Parathyroid adenoma (tissue), 2 donors: ENCODE data around the gene SYT12.

Experiments
- H2AFZ ChIP-seq: fragments of 300-600 bp; sonication (generic); one replicate; pipeline ENCODE4 v1.7.0; 2017; ENCODE audit warnings: antibody characterized with exemption, mild to moderate bottlenecking
- H3K27ac ChIP-seq: fragments of 300-600 bp; sonication (generic); one replicate; pipeline ENCODE4 v1.7.0; 2017
- H3K27me3 ChIP-seq: fragments of 300-600 bp; sonication (generic); one replicate; pipeline ENCODE4 v1.7.0; 2017; ENCODE audit warnings: low read length; ENCODE audit not compliant: control insufficient read depth, insufficient read depth
- H3K36me3 ChIP-seq: fragments of 300-600 bp; sonication (generic); one replicate; pipeline ENCODE4 v1.7.0; 2017; ENCODE audit warnings: low read length; ENCODE audit not compliant: control insufficient read depth, insufficient read depth
- H3K4me1 ChIP-seq: fragments of 300-600 bp; sonication (generic); one replicate; pipeline ENCODE4 v1.7.0; 2017; ENCODE audit warnings: control low read depth
- H3K4me2 ChIP-seq: fragments of 300-600 bp; sonication (generic); one replicate; pipeline ENCODE4 v1.7.0; 2017; ENCODE audit warnings: low read length
- H3K4me3 ChIP-seq: fragments of 300-600 bp; sonication (generic); one replicate; pipeline ENCODE4 v1.7.0; 2017; ENCODE audit warnings: low read depth, low read length
- H3K79me2 ChIP-seq: fragments of 300-600 bp; sonication (generic); one replicate; pipeline ENCODE4 v1.7.0; 2017; ENCODE audit warnings: control low read depth
- H3K9ac ChIP-seq: fragments of 300-600 bp; sonication (generic); one replicate; pipeline ENCODE4 v1.7.0; 2017; ENCODE audit warnings: mild to moderate bottlenecking
- H3K9me3 ChIP-seq: fragments of 300-600 bp; sonication (generic); one replicate; pipeline ENCODE4 v1.7.0; 2017; ENCODE audit warnings: low read length; ENCODE audit not compliant: control insufficient read depth
- TF ChIP-seq, protein P1 (sequence below): fragments of 300-600 bp; sonication (generic); IDR thresholded peaks from one replicate; pipeline ENCODE4 v1.7.0; 2017; ENCODE audit warnings: antibody characterized with exemption, mild to moderate bottlenecking
- donor health status: primary hyperparathyroidism.

The SYT12 gene

DNA sequence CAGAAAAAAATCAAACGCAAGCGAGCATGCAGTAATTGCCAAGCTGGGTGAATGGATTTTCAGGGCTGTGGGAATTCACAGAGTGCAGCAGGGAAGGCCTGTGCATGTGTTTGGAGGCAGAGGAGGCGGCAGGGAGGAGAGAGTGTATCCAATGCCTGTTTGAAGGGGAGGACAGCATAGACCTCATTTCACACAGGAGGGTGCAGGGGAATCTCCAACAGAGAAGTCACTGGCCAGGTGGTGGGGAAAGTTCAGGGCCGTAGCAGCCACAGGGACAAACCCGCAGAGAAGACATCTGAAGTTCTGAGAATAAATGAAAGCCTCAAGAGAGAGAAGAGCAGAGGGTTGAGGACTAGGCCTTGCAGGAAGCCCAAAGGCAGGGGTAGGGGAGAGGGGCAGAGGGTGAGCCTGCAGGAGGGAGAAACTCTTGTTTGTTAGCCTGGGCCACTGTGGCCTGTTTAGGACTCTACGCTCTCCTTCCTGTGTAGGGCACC lies 76.9 kb downstream of the SYT12 start:
- Histone ChIP-seq H3K79me2 (no peaks in the 10 kb centered on the region), H3K36me3 (no peaks in the 10 kb centered on the region), H3K4me1 (no peaks in the 10 kb centered on the region), H3K27me3 (no peaks in the 10 kb centered on the region), H3K4me2 (no peak overlapping the region), H3K9me3 (no peaks in the 10 kb centered on the region), H3K4me3 (no peak overlapping the region), H3K9ac (no peak overlapping the region), H3K27ac (no peak overlapping the region), H2AFZ (no peak overlapping the region)
- TF ChIP-seq, protein P1, sequence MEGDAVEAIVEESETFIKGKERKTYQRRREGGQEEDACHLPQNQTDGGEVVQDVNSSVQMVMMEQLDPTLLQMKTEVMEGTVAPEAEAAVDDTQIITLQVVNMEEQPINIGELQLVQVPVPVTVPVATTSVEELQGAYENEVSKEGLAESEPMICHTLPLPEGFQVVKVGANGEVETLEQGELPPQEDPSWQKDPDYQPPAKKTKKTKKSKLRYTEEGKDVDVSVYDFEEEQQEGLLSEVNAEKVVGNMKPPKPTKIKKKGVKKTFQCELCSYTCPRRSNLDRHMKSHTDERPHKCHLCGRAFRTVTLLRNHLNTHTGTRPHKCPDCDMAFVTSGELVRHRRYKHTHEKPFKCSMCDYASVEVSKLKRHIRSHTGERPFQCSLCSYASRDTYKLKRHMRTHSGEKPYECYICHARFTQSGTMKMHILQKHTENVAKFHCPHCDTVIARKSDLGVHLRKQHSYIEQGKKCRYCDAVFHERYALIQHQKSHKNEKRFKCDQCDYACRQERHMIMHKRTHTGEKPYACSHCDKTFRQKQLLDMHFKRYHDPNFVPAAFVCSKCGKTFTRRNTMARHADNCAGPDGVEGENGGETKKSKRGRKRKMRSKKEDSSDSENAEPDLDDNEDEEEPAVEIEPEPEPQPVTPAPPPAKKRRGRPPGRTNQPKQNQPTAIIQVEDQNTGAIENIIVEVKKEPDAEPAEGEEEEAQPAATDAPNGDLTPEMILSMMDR: no peak
